ENCODE results near the gene CFAP161. TPM values are rescaled to one million over a fixed set of nuclear protein-coding genes. Genes with fewer than 3 reads are reported as not detected.

The CFAP161 gene
- not detected in 2 replicates for total RNA-seq

GRCh38 chr15:81133782-81134461 lies at the start of gene CFAP161:
Gene CFAP161, plus strand, starts transcription at chr15:81134270. Its CDS starts 60 bp downstream, at chr15:81134330.
- no peak for DNase-seq (ENCODE audit: low spot score)
- Mint-ChIP-seq H3K27me3 (ENCODE audit: insufficient read depth) (peaks cover 45% of the 10 kb centered on the region), H3K4me1 (ENCODE audit: low read depth) (no peaks in the 10 kb centered on the region), H3K9me3 (peaks cover 3% of the 10 kb centered on the region), H3K36me3 (ENCODE audit: low read depth) (no peaks in the 10 kb centered on the region), H3K4me3 (no peak within 1 kb of the TSS), H3K27ac (no peak within 1 kb of the TSS)
- intact Hi-C loops (cut with micrococcal nuclease) = no loop called here

GRCh38 chr15:81084716-81085115 lies 49.4 kb upstream of the CFAP161 start:
- Mint-ChIP-seq H3K9me3 (no peaks in the 10 kb centered on the region), H3K27me3 (ENCODE audit: insufficient read depth) (peaks cover 12% of the 10 kb centered on the region), H3K27ac (no peak overlapping the region), H3K36me3 (ENCODE audit: low read depth) (no peaks in the 10 kb centered on the region), H3K4me1 (ENCODE audit: low read depth) (peaks cover 15% of the 10 kb centered on the region), H3K4me3 (no peak overlapping the region)
- intact Hi-C loops (cut with micrococcal nuclease) = loop anchor here (5.0 kb wide), 1 partner anchor 62 kb away; no protein-coding TSS in a partner anchor
- DNase-seq (ENCODE audit: low spot score) = no peak

GRCh38 chr15:81085213-81085612 lies 48.9 kb upstream of the CFAP161 start:
- Mint-ChIP-seq H3K4me3 (no peak overlapping the region), H3K4me1 (ENCODE audit: low read depth) (peaks cover 15% of the 10 kb centered on the region), H3K36me3 (ENCODE audit: low read depth) (no peaks in the 10 kb centered on the region), H3K27me3 (ENCODE audit: insufficient read depth) (peaks cover 12% of the 10 kb centered on the region), H3K27ac (no peak overlapping the region), H3K9me3 (no peaks in the 10 kb centered on the region)
- no peak for DNase-seq (ENCODE audit: low spot score)
- intact Hi-C loops (cut with micrococcal nuclease) = loop anchor here (5.0 kb wide), 1 partner anchor 63 kb away; no protein-coding TSS in a partner anchor

- Mint-ChIP-seq H3K36me3 (ENCODE audit: low read depth) (no peaks in the 10 kb centered on the region), H3K9me3 (no peaks in the 10 kb centered on the region), H3K27me3 (ENCODE audit: insufficient read depth) (peaks cover 14% of the 10 kb centered on the region), H3K4me1 (ENCODE audit: low read depth) (peaks cover 15% of the 10 kb centered on the region), H3K4me3 (no peak overlapping the region), H3K27ac (no peak overlapping the region)
- DNase-seq (ENCODE audit: low spot score) = no peak
- intact Hi-C loops (cut with micrococcal nuclease) = loop anchor here (5.0 kb wide), 1 partner anchor 64 kb away; no protein-coding TSS in a partner anchor
Measured at GRCh38 chr15:81085898-81086297, 48.2 kb upstream of the CFAP161 start.

- Mint-ChIP-seq H3K4me3 (no peak overlapping the region), H3K27me3 (ENCODE audit: insufficient read depth) (peaks cover 16% of the 10 kb centered on the region), H3K27ac (no peak overlapping the region), H3K36me3 (ENCODE audit: low read depth) (no peaks in the 10 kb centered on the region), H3K4me1 (ENCODE audit: low read depth) (peaks cover 15% of the 10 kb centered on the region), H3K9me3 (no peaks in the 10 kb centered on the region)
- no peak for DNase-seq (ENCODE audit: low spot score)
- intact Hi-C loops (cut with micrococcal nuclease) = loop anchor here (5.0 kb wide), 1 partner anchor 65 kb away; no protein-coding TSS in a partner anchor
Measured at GRCh38 chr15:81087066-81087465, 47.0 kb upstream of the CFAP161 start.

- intact Hi-C loops (cut with micrococcal nuclease) = loop anchor here (5.0 kb wide), 1 partner anchor 65 kb away; no protein-coding TSS in a partner anchor
- peaks cover 20% of the 10 kb centered on the region for H3K27me3 Mint-ChIP-seq (ENCODE audit: insufficient read depth)
- H3K4me3 Mint-ChIP-seq = no peak overlapping the region
- H3K4me1 Mint-ChIP-seq (ENCODE audit: low read depth) = peaks cover 20% of the 10 kb centered on the region
- H3K9me3 Mint-ChIP-seq = no peaks in the 10 kb centered on the region
- no peak overlapping the region for H3K27ac Mint-ChIP-seq
- H3K36me3 Mint-ChIP-seq (ENCODE audit: low read depth) = no peaks in the 10 kb centered on the region
- DNase-seq (ENCODE audit: low spot score) = no peak
Measured at GRCh38 chr15:81087694-81088093, 46.4 kb upstream of the CFAP161 start.

- peaks cover 20% of the 10 kb centered on the region for H3K27me3 Mint-ChIP-seq (ENCODE audit: insufficient read depth)
- H3K9me3 Mint-ChIP-seq = no peaks in the 10 kb centered on the region
- no peak overlapping the region for H3K4me3 Mint-ChIP-seq
- H3K27ac Mint-ChIP-seq = no peak overlapping the region
- H3K36me3 Mint-ChIP-seq (ENCODE audit: low read depth) = no peaks in the 10 kb centered on the region
- H3K4me1 Mint-ChIP-seq (ENCODE audit: low read depth) = peaks cover 20% of the 10 kb centered on the region
- intact Hi-C loops (cut with micrococcal nuclease) = loop anchor here (5.0 kb wide), 1 partner anchor 66 kb away; no protein-coding TSS in a partner anchor
- no peak for DNase-seq (ENCODE audit: low spot score)
Measured at GRCh38 chr15:81088470-81089013, 45.5 kb upstream of the CFAP161 start.

GRCh38 chr15:81091889-81092558 lies 42.0 kb upstream of the CFAP161 start:
- intact Hi-C loops (cut with micrococcal nuclease) = no loop called here

GRCh38 chr15:81092559-81092902 lies 41.5 kb upstream of the CFAP161 start:
- Mint-ChIP-seq H3K4me1 (ENCODE audit: low read depth) (peaks cover 5% of the 10 kb centered on the region), H3K36me3 (ENCODE audit: low read depth) (no peaks in the 10 kb centered on the region), H3K27me3 (ENCODE audit: insufficient read depth) (peaks cover 25% of the 10 kb centered on the region), H3K27ac (no peak overlapping the region), H3K9me3 (no peaks in the 10 kb centered on the region), H3K4me3 (no peak overlapping the region)
- DNase-seq (ENCODE audit: low spot score) = no peak
- intact Hi-C loops (cut with micrococcal nuclease) = no loop called here

More at GRCh38 chr15:81091889-81092558, 42.0 kb upstream of the CFAP161 start:
- Mint-ChIP-seq H3K4me1 (ENCODE audit: low read depth) (peaks cover 5% of the 10 kb centered on the region), H3K27me3 (ENCODE audit: insufficient read depth) (peaks cover 27% of the 10 kb centered on the region), H3K36me3 (ENCODE audit: low read depth) (no peaks in the 10 kb centered on the region), H3K4me3 (no peak overlapping the region), H3K9me3 (no peaks in the 10 kb centered on the region), H3K27ac (no peak overlapping the region)
- DNase-seq (ENCODE audit: low spot score) = no peak

- Mint-ChIP-seq H3K4me1 (ENCODE audit: low read depth) (peaks cover 18% of the 10 kb centered on the region), H3K36me3 (ENCODE audit: low read depth) (no peaks in the 10 kb centered on the region), H3K27ac (no peak overlapping the region), H3K27me3 (ENCODE audit: insufficient read depth) (peaks cover 22% of the 10 kb centered on the region), H3K4me3 (no peak overlapping the region), H3K9me3 (no peaks in the 10 kb centered on the region)
- intact Hi-C loops (cut with micrococcal nuclease) = no loop called here
- no peak for DNase-seq (ENCODE audit: low spot score)
Measured at GRCh38 chr15:81093961-81094360, 40.1 kb upstream of the CFAP161 start.

- H3K4me1 Mint-ChIP-seq (ENCODE audit: low read depth) = peaks cover 22% of the 10 kb centered on the region
- intact Hi-C loops (cut with micrococcal nuclease) = no loop called here
- no peak for DNase-seq (ENCODE audit: low spot score)
- H3K4me3 Mint-ChIP-seq = no peak overlapping the region
- peaks cover 14% of the 10 kb centered on the region for H3K27me3 Mint-ChIP-seq (ENCODE audit: insufficient read depth)
- no peaks in the 10 kb centered on the region for H3K36me3 Mint-ChIP-seq (ENCODE audit: low read depth)
- H3K27ac Mint-ChIP-seq = no peak overlapping the region
- H3K9me3 Mint-ChIP-seq = no peaks in the 10 kb centered on the region
Measured at GRCh38 chr15:81095690-81096365, 38.2 kb upstream of the CFAP161 start.

GRCh38 chr15:81096398-81096797 lies 37.7 kb upstream of the CFAP161 start:
- Mint-ChIP-seq H3K27me3 (ENCODE audit: insufficient read depth) (peaks cover 13% of the 10 kb centered on the region), H3K4me3 (no peak overlapping the region), H3K27ac (no peak overlapping the region), H3K4me1 (ENCODE audit: low read depth) (peaks cover 22% of the 10 kb centered on the region), H3K36me3 (ENCODE audit: low read depth) (no peaks in the 10 kb centered on the region), H3K9me3 (no peaks in the 10 kb centered on the region)
- intact Hi-C loops (cut with micrococcal nuclease) = no loop called here
- no peak for DNase-seq (ENCODE audit: low spot score)

Measured in activated T-helper 1 cell treated with anti-CD3 and anti-CD28 coated beads, Interleukin-12 subunit alpha, Interleukin-12 subunit beta, Interleukin-2, Interleukin-4 antibody, amounts not matched to agents 30 ng/mL and 10 ng/mL and 1 ng/mL, durations not matched to agents 14 hours and 24 hours and 36 hours (primary cell).